ENCODE measurements around the gene CD164L2.
"Not testable (repeated sequence)": the region's sequence is repeated elsewhere in the genome, so short reads cannot be mapped to it uniquely, and the experiment has no call there.

Gene CD164L2

DNA sequence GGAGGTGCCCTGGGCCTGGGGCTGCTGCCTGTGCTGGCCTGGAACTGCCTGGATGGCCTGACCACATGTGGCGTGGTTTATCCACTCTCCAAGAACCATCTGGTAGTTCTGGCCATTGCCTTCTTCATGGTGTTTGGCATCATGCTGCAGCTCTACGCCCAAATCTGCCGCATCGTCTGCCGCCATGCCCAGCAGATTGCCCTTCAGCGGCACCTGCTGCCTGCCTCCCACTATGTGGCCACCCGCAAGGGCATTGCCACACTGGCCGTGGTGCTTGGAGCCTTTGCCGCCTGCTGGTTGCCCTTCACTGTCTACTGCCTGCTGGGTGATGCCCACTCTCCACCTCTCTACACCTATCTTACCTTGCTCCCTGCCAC lies 11.1 kb upstream of the CD164L2 start:
- DNase-seq (ENCODE audit: extremely low read depth, low read depth) = no peak
- TF ChIP-seq, protein P1, sequence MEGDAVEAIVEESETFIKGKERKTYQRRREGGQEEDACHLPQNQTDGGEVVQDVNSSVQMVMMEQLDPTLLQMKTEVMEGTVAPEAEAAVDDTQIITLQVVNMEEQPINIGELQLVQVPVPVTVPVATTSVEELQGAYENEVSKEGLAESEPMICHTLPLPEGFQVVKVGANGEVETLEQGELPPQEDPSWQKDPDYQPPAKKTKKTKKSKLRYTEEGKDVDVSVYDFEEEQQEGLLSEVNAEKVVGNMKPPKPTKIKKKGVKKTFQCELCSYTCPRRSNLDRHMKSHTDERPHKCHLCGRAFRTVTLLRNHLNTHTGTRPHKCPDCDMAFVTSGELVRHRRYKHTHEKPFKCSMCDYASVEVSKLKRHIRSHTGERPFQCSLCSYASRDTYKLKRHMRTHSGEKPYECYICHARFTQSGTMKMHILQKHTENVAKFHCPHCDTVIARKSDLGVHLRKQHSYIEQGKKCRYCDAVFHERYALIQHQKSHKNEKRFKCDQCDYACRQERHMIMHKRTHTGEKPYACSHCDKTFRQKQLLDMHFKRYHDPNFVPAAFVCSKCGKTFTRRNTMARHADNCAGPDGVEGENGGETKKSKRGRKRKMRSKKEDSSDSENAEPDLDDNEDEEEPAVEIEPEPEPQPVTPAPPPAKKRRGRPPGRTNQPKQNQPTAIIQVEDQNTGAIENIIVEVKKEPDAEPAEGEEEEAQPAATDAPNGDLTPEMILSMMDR (IDR thresholded peaks at IDR 0.05; ENCODE audit: low read depth, low read length, missing control alignments) = no peak
- no peak overlapping the region for H3K4me3 ChIP-seq (replicated peaks; ENCODE audit: low read depth, low read length)

GRCh38 chr1:27393641-27394281 lies 10.6 kb upstream of the CD164L2 start:
- TF ChIP-seq, protein P1 (IDR thresholded peaks at IDR 0.05; ENCODE audit: low read depth, low read length, missing control alignments) = no peak
- H3K4me3 ChIP-seq (replicated peaks; ENCODE audit: low read depth, low read length) = peak overlapping the region; percentile 84
- DNase-seq (ENCODE audit: extremely low read depth, low read depth) = no peak

DNA sequence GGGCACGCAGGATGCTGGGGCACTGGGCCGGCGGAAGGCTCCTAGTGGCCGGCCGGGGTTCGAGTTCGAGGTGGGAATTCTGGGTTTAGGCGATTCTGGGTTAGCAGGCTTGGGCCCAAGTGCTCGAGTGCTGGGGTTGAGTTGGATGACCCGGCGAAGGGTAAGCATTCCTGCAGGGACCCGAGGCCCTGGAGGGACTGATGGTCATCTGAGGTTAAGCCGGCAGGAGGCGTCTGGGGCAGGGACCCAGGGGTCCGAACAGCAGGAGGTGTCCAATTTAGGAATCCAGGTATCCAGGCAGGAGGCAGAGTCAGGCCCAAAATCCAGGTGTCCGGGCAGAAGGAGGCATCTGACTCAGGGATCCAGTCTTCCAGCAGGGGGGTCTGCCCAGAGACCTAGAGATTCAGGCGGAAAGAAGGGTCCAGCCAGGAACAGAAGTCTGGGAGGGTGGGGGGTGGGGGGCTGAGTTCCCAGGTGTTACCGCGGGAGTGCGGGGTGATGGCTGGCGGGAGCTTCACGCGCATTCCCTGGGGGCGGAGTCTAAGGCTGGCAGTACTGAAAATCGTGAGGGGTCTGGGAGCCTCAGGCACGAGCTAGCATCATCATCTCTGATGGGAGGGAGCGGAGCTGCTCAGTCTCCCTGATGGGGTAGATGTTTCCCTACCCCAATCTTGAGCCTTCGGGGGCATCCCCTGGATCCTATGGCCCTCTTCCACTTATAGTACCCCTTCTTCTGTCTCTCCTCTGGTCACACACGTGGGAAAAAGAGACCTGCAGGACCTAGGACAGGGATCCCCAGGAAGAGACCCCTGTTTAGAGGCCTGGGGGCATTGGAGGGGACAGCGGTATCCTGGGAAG lies 9.9 kb upstream of the CD164L2 start:
- DNase-seq (ENCODE audit: extremely low read depth, low read depth) = no peak
- H3K4me3 ChIP-seq (replicated peaks; ENCODE audit: low read depth, low read length) = peak overlapping the region; percentile 84
- TF ChIP-seq, protein P1 (IDR thresholded peaks at IDR 0.05; ENCODE audit: low read depth, low read length, missing control alignments) = no peak

GRCh38 chr1:27392096-27392777 lies 9.1 kb upstream of the CD164L2 start, which contains the start of gene GPR3:
Gene GPR3, plus strand, starts transcription at chr1:27392622. Its CDS starts 1,177 bp downstream, at chr1:27393799.
- TF ChIP-seq, protein P1 (IDR thresholded peaks at IDR 0.05; ENCODE audit: low read depth, low read length, missing control alignments) = peak; percentile 61
- H3K4me3 ChIP-seq (replicated peaks; ENCODE audit: low read depth, low read length) = peak within 1 kb of the TSS; percentile 84
- peak; percentile 49 for DNase-seq (ENCODE audit: extremely low read depth, low read depth)

DNA sequence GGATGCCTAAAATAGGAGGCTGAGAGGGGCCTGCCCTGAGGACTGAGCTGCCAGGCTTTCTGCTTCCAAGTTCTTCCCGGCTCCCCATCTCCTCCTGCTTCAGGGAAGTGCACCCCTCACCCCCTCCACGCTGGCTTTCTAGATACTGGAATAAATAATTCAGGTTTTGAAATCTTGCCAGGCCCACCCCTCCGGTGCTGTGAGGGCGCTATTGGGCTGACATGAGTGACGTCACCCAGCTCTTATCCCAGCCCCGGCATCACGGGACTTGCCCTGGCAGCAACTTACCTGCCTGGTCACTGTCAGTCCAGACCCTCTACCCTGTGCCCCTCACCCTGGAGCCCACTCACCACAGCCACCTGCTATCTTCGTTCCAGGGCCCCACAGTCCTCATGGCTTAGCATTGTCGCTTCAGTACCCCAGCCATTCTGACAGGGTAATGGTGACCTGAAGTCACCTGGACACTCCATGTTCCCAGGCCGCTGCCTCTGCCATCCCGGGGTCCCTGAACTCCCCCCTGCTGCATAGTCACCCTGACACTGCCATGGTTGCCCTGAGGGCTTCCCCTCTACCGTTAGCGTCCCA lies 8.5 kb upstream of the CD164L2 start:
- peak overlapping the region; percentile 84 for H3K4me3 ChIP-seq (replicated peaks; ENCODE audit: low read depth, low read length)
- no peak for DNase-seq (ENCODE audit: extremely low read depth, low read depth)
- TF ChIP-seq, protein P1 (IDR thresholded peaks at IDR 0.05; ENCODE audit: low read depth, low read length, missing control alignments) = no peak

DNA sequence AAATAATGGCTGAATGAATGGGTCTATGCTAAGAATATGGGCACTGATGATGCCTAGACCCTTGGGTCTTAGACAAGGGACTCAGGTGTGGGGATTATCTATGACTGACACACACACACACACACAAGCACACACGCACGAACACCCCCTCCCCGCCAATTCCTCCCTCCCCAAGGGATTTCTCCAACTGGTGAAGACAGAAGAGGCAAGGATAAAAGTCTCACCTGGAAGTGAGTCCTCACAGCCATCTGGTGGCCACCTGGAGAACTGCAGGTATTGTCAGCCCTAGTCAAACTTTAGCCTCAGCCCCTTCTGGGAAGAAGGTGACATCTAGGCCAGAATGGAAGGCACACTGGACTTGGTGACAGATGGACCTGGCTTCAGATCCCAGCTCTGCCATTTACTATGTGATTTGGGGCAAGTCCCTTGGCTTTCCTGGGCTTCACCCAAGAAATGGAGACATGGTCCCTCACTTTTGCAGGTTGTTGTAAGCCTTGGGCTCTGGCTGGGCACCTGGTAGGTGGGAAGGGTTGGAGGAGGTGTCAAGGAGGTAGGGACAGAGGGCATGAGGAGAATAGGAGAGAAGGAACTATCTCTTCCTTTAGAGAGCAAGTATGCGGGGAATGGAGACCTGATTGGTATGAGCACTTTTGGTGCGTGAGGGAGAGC lies 5.3 kb upstream of the CD164L2 start:
- no peak overlapping the region for H3K4me3 ChIP-seq (replicated peaks; ENCODE audit: low read depth, low read length)
- DNase-seq (ENCODE audit: extremely low read depth, low read depth) = no peak
- TF ChIP-seq, protein P1 (IDR thresholded peaks at IDR 0.05; ENCODE audit: low read depth, low read length, missing control alignments) = peak; percentile 87

GRCh38 chr1:27384797-27385196 lies 1.7 kb upstream of the CD164L2 start:
- not testable (repeated sequence) for DNase-seq (ENCODE audit: extremely low read depth, low read depth)

More at GRCh38 chr1:27384797-27385196, 1.7 kb upstream of the CD164L2 start:
- H3K4me3 ChIP-seq (replicated peaks; ENCODE audit: low read depth, low read length) = not testable (repeated sequence)

All from HFF-Myc (cell line).